Fibroblast of pulmonary artery (primary cell): ENCODE results near the gene PAPSS1.
"Not testable (repeated sequence)": the region's sequence is repeated elsewhere in the genome, so short reads cannot be mapped to it uniquely, and the experiment has no call there.

Source experiments
- DNase-seq: peaks from one replicate; pipeline ENCODE4 v3.0.0-alpha.2; 2010; ENCODE audit warnings: low read depth
- H3K4me3 ChIP-seq: replicated peaks from 2 replicates; pipeline ENCODE4 v1.5.1; 2011; ENCODE audit warnings: low read depth, mild to moderate bottlenecking, control low read depth, low read length, moderate library complexity
- CTCF ChIP-seq: IDR thresholded peaks from 2 replicates; pipeline ENCODE4 v1.5.1; 2011; ENCODE audit warnings: mild to moderate bottlenecking, control low read depth, low read length, inconsistent platforms; ENCODE audit errors: missing control alignments

Gene PAPSS1

GRCh38 chr4:107740381-107740780 is 20.3 kb upstream of the PAPSS1 start:
- peak; percentile 57 for DNase-seq
- peak; percentile 44 for TF ChIP-seq CTCF

GRCh38 chr4:107737450-107737849 is 17.4 kb upstream of the PAPSS1 start:
- no peak for DNase-seq
- no peak for TF ChIP-seq CTCF
- H3K4me3 ChIP-seq: no peak overlapping the region

More at GRCh38 chr4:107740381-107740780, 20.3 kb upstream of the PAPSS1 start:
- no peak overlapping the region for H3K4me3 ChIP-seq

- TF ChIP-seq CTCF: peak; percentile 86
- peak; percentile 75 for DNase-seq
These were observed 17.0 kb upstream of the PAPSS1 start for GRCh38 chr4:107736924-107737448.

GRCh38 chr4:107736037-107736436 is 16.0 kb upstream of the PAPSS1 start:
- no peak for TF ChIP-seq CTCF
- no peak overlapping the region for H3K4me3 ChIP-seq
- DNase-seq: no peak

More at GRCh38 chr4:107736924-107737448, 17.0 kb upstream of the PAPSS1 start:
- H3K4me3 ChIP-seq: no peak overlapping the region

GRCh38 chr4:107734120-107734519 is 14.1 kb upstream of the PAPSS1 start:
- H3K4me3 ChIP-seq: no peak overlapping the region
- DNase-seq: no peak
- TF ChIP-seq CTCF: peak; percentile 37

- no peak for DNase-seq
- TF ChIP-seq CTCF: no peak
- H3K4me3 ChIP-seq: no peak overlapping the region
These were observed 13.4 kb upstream of the PAPSS1 start for GRCh38 chr4:107733431-107733925.

GRCh38 chr4:107729050-107729449 is 9.0 kb upstream of the PAPSS1 start:
- not testable (repeated sequence) for DNase-seq, H3K4me3 ChIP-seq

GRCh38 chr4:107726131-107726925 is 6.3 kb upstream of the PAPSS1 start:
- DNase-seq, H3K4me3 ChIP-seq: not testable (repeated sequence)
